ENCODE results near the gene ACTA1. TPM values are rescaled to one million over a fixed set of nuclear protein-coding genes. Genes with fewer than 3 reads are reported as not detected.
"Not testable (repeated sequence)": the region's sequence is repeated elsewhere in the genome, so short reads cannot be mapped to it uniquely, and the experiment has no call there.

The ACTA1 gene
- total RNA-seq, 1 donor from 2014 or later, result 4.6 TPM

DNA sequence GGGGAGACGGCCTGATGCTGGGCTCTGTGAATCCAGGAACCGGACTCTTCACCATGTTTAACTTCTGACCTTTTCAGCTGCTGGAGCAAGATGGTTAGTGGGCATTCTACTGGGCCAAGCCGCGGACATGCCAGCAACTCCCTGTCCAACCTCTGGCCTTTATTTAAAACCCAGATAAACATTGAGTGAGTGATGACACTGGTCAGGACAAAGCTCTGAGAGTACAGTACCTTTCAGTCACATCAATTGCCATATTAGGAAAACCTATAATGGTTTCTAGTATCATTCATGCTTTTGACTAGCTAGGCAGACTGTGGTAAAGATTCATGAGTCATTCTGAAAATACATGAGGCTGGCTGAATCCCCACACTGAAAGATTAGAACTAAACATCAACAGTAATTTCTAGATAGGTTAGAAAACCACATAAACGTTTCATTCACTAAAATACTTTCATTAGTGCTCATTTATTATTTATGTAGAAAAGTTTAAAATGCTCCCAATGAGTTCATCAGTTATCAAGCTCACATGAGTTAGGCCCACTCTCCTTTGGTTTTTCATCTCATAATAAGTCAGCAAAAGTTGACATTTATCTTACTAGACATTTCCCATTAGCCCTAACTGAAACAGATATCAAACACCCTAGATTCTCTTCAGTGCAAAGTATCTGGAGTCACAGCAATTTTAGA is 7.1 kb upstream of the ACTA1 start:
- DNase-seq (ENCODE audit: low spot score), result no peak

DNA sequence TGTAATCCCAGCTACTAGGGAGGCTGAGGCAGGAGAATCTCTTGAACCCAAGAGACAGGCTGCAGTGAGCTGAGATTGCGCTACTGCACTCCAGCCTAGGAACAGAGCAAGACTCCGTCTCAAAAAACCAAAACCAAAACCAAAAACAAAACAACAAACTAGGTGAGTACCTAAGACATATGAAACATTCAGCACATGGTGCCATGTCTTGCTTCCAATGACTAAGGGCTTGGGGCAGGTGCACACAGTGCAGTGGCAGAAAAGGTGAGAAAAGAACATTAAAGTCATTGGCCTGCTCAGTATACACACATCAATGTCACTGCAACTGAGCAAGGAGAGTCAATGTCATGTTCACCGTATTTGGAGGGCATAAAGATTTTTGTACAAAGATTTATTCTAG is 4.1 kb upstream of the ACTA1 start:
- DNase-seq (ENCODE audit: low spot score), result no peak

DNA sequence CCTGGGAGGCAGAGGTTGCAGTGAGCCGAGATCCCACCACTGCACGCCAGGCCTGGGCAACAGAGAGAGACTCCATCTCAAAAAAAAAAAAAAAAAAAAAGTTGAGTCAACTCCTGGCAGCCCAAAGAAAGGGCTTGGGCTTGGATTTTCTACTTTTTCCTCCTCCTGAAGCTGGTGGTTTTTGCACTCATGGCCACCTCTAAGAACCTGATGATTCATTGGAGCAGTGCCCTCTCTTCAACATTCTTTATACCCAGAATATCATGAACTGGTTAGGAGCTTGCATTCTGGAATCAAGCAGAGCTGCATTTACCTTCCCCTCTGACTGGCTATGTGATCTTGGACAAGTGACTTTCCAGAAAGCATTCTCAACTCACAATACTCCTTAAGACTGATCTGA is 3.5 kb upstream of the ACTA1 start:
- no peak for DNase-seq (ENCODE audit: low spot score)

DNA sequence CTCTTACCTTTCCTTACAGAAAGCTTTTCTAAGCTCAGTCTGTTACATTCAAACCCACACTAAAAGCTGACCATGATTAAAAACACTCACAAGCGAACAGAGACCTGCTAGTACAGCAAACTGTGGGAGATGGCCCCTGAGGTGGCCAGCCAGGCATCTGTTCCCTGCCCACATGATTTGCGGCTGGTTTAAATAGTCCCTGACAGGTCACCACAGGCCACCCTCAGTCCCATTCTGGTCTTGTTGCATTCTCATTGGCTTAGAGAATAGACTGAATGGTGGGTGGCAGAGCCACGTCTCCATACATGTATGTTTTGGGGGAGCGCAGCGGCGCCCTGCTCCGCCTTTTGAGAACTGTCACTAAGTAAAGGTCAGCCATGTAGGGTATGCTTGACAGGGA is 2.3 kb upstream of the ACTA1 start:
- DNase-seq (ENCODE audit: low spot score), result no peak

DNA sequence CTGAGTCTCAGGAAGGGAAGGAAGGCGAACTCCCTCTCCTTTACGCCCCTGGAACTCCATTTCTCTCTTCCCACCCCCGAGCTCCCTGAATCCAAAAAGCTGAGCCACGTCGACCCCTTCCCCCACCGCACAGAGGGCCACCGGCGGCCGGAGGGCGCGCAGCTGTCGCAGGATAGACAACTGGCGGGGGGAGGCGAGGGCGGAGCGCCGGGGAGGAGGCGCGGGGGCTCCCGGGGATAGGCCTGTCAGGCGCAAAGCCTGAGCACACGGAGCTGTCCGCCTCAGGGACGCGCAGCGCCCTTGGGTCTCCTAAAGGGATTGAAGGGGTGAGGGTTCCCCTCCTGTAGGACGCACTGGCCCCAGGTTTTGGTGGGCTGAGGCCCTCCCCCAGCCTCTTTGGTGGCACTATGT is 752 bp upstream of the ACTA1 start:
- DNase-seq (ENCODE audit: low spot score), result no peak

DNA sequence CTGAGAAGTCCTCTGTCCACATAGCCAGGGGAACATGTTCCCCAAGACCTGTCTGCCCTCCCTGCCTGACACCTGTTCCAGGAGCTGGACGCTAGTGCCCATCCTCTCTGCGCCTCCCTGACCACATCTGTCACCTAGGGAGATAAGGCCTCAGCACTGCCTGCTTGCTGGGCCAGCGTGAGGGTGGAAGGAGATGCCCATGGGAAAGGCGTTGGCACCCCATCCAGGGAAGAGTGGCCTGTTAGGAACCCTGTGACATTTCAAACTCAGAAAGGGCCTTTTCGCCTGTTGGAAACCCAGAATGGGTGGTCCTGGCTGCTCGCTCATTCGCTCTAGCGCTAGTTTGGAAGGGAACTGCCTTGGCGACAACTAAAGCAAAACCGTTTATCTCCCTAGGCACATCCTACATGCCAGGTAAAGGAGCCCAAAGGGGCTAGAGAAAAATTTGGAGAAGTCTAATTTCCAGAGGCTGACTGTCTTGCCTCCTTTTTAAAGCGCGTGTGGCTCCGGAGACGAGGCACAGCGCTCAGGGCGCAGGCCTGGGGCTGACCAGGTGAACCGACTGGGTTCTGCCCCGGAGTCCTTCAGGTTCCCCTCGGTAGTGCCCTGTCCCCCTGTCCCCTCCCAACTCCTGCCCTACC is 410 bp downstream of the ACTA1 start:
- DNase-seq (ENCODE audit: low spot score), result no peak

DNA sequence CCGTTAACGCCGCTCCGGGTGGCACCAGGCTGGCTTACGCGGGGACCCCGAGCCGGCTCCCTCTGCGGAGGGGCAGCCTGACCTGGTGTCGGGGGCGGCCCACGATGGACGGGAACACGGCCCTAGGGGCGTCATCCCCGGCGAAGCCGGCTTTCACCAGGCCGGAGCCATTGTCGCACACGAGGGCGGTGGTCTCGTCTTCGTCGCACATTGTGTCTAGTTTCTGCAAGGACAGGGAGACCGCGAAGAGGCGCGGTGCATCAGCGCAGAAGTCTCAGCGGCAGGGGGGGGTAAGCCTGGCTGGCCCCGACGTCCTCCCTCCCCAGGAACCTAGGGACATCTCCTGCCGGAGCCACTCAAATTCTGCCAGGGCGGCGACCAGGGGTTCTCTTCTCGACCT is 989 bp downstream of the ACTA1 start:
- DNase-seq (ENCODE audit: low spot score), result no peak

DNA sequence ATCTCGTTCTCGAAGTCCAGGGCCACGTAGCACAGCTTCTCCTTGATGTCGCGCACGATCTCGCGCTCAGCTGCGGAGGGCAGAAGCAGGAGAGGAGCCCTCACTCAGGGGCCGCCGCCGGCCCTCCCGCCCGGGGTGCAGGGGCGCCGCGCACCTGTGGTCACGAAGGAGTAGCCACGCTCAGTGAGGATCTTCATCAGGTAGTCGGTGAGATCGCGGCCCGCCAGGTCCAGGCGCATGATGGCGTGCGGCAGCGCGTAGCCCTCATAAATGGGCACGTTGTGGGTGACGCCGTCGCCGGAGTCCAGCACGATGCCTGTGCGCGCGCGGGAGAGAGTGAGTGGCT is 1.8 kb downstream of the ACTA1 start:
- DNase-seq (ENCODE audit: low spot score), result no peak

DNA sequence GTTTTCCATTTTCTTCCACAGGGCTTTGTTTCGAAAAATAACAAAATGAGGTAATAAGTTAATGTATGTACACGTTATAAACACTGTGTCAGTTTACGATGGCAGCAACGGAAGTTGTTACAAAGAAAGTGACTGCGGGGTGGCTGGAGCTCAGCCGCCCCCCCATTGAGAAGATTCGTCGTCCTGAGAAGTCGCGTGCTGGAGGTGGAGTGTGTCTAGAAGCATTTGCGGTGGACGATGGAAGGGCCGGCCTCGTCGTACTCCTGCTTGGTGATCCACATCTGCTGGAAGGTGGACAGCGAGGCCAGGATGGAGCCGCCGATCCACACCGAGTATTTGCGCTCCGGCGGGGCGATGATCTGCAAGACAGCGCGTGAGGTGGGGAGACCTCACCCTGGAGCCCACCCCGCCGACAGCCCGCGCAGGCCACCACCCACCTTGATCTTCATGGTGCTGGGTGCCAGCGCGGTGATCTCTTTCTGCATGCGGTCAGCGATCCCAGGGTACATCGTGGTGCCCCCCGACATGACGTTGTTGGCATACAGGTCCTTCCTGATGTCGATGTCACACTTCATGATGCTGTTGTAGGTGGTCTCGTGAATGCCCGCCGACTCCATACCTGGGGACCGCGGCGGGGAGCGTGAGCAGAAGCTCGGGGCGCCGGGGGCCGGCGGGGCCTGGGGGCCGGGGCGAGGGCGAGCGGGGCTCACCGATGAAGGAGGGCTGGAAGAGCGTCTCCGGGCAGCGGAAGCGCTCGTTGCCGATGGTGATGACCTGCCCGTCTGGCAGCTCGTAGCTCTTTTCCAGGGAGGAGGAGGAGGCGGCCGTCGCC is 2.4 kb downstream of the ACTA1 start:
- DNase-seq (ENCODE audit: low spot score), result no peak

DNA sequence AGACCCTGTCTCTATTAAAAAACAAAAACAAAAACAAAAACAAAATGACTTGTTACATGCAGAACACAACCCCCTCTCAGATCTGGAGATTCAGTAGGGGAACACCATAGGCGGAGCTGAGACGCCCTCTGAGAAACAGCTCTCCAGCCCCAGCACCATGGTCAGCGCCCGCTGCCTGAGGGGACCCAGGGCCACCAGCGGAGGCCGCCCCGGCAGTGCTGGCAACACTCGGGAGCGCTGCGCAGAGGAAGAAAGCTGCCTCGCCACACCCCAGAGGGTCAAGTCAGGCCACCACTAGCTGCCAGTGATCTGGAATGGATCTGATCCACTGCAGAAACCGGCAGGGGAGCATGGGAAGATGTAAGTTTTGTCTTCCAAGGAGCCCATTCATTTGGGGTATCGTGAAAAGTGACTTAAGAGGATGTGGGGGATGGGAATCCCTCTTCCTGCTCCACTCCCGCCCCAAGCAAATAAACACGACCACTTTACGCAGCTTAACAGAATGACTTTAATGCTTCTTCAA is 3.1 kb downstream of the ACTA1 start:
- peak; percentile 38 for DNase-seq (ENCODE audit: low spot score)

DNA sequence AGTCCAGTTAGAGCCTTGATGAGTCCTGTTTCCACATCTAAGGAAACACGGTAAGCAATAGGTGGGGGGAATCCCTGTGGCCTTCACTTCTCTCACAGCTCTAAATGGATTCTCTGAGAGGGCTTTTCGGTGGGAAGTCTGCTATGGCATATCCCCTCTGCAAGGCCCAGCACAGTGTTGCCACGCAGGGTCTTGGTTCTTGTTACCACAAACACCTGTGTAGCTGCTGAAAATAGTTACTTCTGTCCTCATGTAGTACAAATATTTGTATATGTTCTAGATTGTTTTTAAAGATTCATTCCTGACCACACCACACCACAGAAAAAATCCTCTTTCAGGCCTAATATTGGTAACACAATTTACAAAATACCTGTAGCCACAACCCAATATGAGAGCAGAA is 5.6 kb downstream of the ACTA1 start:
- no peak for DNase-seq (ENCODE audit: low spot score)

DNA sequence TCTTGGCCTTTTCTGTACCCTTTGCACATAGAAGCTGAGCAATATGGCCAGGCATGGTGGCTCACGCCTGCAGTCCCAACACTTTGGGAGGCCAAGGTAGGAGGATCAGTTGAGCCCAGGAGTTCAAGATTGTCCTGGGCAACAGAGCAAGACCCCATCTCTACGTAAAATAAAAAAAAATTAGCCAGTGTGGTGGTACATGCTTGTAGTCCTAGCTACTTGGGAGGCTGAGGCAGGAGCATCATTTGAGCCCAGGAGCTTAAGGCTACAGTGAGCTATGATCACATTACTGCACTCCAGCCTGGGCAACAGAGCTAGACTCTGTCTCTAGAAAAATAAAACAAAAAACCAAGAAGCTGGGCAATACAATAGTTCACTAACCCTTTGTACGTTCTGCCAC is 6.3 kb downstream of the ACTA1 start:
- DNase-seq (ENCODE audit: low spot score), result no peak

DNA sequence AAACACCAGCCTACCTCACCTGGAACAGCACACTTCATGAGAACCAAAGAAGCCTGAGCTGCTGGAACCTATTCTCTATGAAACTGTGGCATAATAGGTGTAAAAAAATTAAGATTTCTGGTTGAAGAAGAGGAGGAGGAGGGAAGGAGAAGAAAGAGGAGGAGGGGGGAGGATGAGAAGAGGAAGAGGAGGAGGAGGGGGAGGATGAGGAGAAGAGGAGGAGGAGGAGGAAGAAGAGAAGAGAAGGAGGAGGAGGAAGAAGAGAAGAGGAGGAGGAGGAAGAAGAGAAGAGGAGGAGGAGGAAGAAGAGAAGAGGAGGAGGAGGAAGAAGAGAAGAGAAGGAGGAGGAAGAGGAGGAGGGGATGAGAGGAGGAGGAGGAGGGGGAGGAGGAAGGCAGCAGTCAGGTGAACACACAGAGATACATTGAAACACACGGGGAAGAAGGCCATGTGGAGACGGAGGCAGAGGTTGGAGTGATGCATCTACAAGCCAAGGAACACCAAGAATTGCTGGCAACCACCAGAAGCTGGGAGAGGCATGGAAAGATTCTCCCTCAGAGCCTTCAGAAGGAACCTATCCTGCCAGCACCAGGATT is 8.2 kb downstream of the ACTA1 start:
- no peak for DNase-seq (ENCODE audit: low spot score)

DNA sequence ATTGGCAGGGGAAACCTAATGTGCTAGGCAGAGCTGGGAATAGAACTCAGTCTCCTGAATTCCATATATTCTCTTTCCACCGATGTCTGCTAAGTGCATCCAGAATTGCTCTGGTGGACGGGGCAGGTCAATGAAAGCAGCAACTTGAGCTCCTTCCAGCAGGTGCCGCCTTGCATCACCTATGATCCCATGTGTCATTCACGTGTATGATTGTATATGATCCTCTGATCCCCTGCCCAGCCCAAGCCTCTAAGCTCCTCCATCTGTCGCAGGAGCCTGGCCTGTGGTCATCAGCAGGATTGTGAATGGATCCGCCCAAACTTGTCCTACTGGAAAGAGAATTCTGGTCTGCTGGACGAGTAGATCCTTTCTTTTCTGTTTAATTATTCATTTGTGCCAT is 13.1 kb downstream of the ACTA1 start:
- no peak for DNase-seq (ENCODE audit: low spot score)

DNA sequence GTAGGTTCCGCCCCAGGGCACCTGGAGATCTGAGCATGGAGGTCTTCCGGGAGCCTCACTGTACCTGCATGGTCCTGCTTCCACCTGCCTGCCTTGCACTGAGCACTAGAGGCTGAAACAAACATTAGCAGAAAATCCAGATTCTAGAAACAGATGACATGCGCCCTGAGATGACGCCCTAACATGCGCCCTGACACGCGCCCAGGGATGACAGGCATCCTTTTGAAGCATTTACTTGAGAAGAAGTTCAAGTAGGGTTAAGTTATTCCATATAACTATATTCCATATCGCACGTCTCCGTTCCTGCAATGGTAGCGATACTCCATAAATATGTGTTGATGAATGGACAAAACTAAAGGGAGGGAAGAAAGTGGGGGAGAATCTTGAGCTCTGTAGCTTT is 13.7 kb downstream of the ACTA1 start:
- DNase-seq (ENCODE audit: low spot score), result no peak

DNA sequence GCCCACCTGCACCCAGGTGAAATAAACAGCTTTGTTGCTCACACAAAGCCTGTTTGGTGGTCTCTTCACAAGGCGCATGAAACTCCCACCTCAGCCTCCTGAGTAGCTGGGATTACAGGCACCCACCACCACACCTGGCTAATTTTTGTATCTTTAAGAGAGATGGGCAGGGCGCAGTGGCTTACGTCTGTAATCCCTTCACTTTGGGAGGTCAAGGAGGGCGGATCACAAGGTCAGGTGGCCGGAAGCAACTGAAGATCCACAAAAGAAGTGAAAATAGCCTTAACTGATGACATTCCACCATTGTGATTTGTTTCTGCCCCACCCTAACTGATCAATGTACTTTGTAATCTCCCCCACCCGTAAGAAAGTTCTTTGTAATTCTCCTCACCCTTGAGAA is 15.3 kb downstream of the ACTA1 start:
- not testable (repeated sequence) for DNase-seq (ENCODE audit: low spot score)

DNA sequence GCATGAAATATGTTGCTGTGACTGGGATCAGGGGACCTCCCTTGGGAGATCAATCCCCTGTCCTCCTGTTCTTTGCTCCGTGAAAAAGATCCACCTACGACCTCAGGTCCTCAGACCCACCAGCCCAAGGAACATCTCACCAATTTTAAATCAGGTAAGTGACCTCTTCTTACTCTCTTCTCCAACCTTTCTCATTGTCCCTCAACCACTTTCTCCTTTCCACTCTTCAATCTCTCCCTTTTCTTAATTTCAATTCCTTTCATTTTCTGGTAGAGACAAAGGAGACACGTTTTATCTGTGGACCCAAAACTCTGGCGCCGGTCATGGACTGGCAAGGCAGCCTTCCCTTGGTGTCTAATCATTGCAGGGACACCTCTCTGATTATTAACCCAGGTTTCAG is 21.1 kb downstream of the ACTA1 start:
- not testable (repeated sequence) for DNase-seq (ENCODE audit: low spot score)

DNA sequence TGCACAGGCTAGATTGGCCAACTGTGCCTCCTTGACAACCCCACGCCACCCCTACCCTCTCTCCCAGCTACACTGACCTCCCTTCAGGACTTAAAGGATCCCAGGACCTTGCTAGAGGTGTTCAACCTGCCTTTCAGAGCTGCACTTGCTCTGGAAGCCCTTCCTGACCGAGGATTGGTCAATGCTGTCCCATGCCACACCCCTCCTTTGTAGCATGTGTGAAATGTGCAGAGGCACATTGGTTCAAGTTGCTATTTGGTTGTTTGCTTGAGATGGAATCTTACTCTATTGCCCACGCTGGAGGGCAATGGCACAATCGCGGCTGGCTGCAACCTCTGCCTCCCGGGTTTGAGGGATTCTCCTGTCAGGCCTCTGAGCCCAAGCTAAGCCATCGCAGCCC is 21.8 kb downstream of the ACTA1 start:
- no peak for DNase-seq (ENCODE audit: low spot score)

DNA sequence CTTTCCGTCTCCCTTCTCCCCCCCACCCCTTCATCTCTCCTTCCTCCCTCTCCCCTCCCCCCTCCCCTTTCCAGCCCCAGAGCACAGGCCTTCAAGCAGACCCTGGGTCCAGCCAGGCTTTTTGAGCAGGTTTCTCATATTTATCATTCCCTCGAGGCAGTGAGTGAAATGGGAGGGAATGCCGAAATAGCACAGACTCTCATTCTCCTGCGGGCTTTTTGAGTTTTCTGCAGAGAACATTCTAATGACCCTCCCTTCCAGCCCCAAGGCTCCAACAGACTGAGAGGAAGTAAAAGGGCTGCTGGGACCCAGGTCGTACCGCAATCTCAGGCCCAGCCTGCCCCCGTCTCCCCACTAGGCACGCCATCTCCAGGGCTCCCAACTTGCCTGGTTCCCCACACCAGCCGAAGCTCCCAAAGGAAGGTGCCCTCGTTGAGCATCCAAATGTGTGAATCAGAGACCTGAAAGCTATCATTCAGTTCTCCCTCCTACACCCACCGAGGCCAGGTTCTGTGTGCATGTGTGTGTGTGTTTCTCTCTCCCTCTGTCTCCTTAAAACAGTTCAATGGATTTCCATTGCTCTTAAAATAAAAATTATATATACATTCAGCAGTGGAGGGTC is 22.3 kb downstream of the ACTA1 start:
- no peak for DNase-seq (ENCODE audit: low spot score)

DNA sequence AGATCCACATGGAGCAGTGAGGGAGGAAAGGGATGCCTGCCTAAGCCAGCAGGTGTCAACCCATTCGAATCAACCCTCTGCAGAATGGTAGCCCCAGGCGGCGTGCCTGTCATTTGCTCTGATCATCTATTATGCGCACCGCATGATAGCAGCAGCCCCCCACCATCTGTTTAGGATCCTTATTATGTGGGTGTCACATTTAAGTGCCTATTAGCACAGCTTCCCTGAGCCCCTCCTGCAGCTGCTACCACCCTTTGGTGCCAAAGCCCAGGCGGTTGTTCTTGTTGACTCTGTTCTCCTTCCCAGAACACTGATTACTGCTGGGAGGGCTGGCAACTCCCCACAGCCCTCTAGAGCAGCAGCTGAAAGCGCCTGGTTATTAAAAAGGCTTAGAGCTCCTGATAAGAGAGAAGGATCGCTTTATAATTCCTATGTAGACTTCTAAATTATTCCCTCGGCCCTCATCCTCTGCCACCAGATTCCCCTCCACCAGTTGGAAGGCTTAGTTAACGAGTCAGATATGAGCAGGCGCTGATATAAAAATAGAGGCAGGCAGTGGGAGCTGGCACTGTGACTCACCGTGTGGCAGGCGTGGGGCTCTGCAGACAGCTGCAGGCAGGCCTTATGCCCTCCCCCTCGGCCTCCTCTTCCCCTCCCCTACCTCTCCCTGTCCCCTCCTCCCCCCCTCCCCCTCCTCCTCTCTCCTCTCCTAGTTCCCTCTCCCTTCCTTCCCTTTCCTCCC is 23.0 kb downstream of the ACTA1 start:
- DNase-seq (ENCODE audit: low spot score), result peak; percentile 87

DNA sequence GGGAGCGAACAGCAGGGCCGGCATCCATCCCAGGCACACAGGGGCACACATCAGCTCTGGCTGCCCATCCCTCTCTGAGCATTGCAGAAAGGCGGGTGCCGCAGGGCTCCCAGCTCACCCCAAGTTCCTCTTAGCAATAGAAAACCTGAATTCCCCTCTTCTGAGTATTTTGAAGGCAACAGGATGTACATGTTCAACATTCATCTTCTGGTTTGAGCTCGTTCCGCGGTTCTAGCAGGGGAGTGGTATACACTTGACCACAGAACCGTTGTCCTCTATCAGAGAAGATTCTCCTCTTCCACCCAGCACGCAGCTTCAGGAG is 23.6 kb downstream of the ACTA1 start:
- no peak for DNase-seq (ENCODE audit: low spot score)

Data from umbilical cord (tissue), 2 donors.